Measurements from ENCODE around the gene GRIK2. TPM values are rescaled to one million over a fixed set of nuclear protein-coding genes. Genes with fewer than 3 reads are reported as not detected.

Gene GRIK2
- total RNA-seq, 4 donors from 2014 or later = 0.30 to 4.1 (median 1.3) TPM

DNA sequence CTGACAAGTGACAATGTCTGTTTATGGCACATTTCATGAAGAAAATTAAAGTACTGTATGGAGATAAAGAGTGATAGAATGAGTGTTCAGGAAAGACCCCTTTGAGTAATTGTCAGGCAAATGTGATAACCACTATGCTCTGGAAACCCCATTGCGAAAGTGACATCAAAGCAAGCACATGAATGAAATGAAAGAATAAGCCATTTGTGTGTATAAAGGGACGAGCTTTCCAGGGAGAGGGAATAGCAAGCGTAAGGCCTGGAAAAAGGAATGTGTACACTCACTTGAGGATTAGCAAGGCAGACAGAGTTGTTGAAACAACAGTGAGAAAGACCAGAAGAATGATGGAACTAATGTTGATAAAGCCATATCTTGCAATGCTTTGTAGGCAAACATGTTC is 490.0 kb downstream of the GRIK2 start:
- Histone ChIP-seq H3K4me1 (no peaks in the 10 kb centered on the region), H3K27me3 (no peaks in the 10 kb centered on the region), H3K9me3 (no peaks in the 10 kb centered on the region), H3K36me3 (no peaks in the 10 kb centered on the region), H3K27ac (no peak overlapping the region), H3K4me3 (no peak overlapping the region)
- no peak for TF ChIP-seq POLR2A (IDR thresholded peaks at IDR 0.05)
- TF ChIP-seq, protein P1, sequence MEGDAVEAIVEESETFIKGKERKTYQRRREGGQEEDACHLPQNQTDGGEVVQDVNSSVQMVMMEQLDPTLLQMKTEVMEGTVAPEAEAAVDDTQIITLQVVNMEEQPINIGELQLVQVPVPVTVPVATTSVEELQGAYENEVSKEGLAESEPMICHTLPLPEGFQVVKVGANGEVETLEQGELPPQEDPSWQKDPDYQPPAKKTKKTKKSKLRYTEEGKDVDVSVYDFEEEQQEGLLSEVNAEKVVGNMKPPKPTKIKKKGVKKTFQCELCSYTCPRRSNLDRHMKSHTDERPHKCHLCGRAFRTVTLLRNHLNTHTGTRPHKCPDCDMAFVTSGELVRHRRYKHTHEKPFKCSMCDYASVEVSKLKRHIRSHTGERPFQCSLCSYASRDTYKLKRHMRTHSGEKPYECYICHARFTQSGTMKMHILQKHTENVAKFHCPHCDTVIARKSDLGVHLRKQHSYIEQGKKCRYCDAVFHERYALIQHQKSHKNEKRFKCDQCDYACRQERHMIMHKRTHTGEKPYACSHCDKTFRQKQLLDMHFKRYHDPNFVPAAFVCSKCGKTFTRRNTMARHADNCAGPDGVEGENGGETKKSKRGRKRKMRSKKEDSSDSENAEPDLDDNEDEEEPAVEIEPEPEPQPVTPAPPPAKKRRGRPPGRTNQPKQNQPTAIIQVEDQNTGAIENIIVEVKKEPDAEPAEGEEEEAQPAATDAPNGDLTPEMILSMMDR (IDR thresholded peaks at IDR 0.05) = no peak
- TF ChIP-seq POLR2AphosphoS5 (IDR thresholded peaks at IDR 0.05) = no peak
- TF ChIP-seq EP300 (IDR thresholded peaks at IDR 0.05) = no peak
- DNase-seq (ENCODE audit: low spot score in 2 of 2) = no peak
- 90% methylated on average over 3 of the region's 3 CpGs for WGBS

DNA sequence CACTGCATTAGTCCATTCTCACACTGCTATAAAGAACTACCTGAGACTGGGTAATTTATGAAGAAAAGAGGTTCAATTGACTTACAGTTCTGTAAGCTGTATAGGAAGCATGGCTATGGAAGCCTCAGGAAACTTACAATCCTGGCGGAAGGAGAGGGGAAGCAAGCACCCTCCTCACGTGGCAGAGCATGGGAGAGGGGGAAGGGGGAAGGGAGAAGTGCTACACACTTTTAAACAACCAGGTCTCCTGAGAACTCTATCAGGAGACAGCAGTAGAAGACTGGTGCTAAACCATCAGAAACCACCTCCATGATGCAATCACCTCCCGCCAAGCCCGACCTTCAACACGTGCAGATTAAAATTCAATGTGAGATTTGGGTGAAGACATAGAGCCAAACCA is 494.0 kb downstream of the GRIK2 start:
- TF ChIP-seq EP300 (IDR thresholded peaks at IDR 0.05) (no peak), POLR2A (IDR thresholded peaks at IDR 0.05) (no peak), POLR2AphosphoS5 (IDR thresholded peaks at IDR 0.05) (no peak)
- TF ChIP-seq, protein P1 (IDR thresholded peaks at IDR 0.05) = no peak
- WGBS = 52% methylated on average over 5 of the region's 5 CpGs
- no peaks in the 10 kb centered on the region for H3K36me3 ChIP-seq

DNA sequence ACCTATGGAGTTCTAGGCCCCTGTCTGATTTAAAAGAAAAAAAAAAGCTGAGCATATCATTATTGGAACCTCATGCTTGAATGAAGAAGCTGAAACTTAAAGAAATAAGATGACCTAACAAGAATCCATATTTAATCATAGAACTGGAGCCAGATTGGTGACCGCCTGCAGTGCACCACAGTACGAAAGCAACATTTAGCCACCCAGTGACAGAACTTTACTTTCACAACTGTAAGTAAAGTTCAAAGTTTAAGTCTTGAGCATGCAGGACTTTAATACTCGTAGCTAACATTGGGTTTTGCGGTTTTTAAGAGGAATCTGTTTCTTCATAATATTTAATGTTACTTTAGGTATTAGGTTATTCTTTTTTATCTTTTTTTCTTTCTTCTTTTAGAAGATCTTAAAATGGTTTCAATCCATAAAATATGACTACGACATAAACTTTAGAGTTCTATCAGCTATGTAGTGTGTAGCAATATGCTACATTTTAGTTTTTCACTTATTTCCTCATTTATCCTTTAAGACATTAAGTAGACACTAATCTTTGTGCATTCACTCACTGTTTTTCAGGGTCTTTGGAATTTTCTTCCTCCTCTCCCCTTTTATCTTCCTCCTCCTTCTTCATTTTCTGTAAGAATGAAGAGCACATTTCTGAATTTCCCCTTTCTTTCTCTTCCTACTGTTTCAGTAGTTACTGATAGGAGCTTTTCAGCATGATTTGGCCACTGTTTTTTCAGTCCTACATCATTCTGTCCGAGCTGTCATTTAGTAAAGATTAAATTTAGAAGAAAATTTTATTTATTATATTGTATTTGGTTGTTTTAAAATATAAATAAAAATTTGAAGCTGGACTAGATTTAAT is 514.1 kb downstream of the GRIK2 start:
- no peaks in the 10 kb centered on the region for H3K9me3 ChIP-seq
- H3K36me3 ChIP-seq = no peaks in the 10 kb centered on the region
- no peak overlapping the region for H3K4me3 ChIP-seq
- TF ChIP-seq POLR2AphosphoS5 (IDR thresholded peaks at IDR 0.05) (no peak), POLR2A (IDR thresholded peaks at IDR 0.05) (no peak), EP300 (IDR thresholded peaks at IDR 0.05) (no peak)
- TF ChIP-seq, protein P1 (IDR thresholded peaks at IDR 0.05) = no peak
- 94% methylated on average over 6 of the region's 6 CpGs for WGBS
- H3K4me1 ChIP-seq = no peaks in the 10 kb centered on the region
- H3K27ac ChIP-seq = no peak overlapping the region
- DNase-seq (ENCODE audit: low spot score in 2 of 2) = no peak
- no peaks in the 10 kb centered on the region for H3K27me3 ChIP-seq

More for the DNA sequence above, 494.0 kb downstream of the GRIK2 start:
- no peaks in the 10 kb centered on the region for H3K27me3 ChIP-seq
- no peaks in the 10 kb centered on the region for H3K9me3 ChIP-seq
- no peak overlapping the region for H3K4me3 ChIP-seq
- no peaks in the 10 kb centered on the region for H3K4me1 ChIP-seq
- DNase-seq (ENCODE audit: low spot score in 2 of 2) = no peak
- no peak overlapping the region for H3K27ac ChIP-seq

DNA sequence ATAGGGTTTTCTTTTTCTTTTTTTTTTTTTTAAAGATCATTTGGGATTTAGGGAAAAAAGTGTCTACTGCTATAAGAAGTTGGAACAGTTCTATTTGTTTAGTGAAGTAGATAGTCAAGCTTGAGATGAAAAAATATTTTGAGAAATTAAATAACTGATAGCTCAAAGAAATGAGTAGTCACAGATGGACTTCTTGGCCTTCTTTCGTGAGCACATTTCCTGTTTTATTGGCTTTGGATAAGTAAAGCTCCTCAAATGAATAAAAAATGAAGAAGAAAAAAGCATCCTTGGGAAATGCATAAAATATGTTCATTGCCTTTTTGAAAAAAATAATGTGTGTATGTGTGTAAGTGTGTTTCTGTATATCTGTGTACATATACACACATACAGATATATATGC is 515.9 kb downstream of the GRIK2 start:
- Histone ChIP-seq H3K27ac (no peak overlapping the region), H3K4me1 (no peaks in the 10 kb centered on the region), H3K36me3 (no peaks in the 10 kb centered on the region), H3K9me3 (no peaks in the 10 kb centered on the region), H3K4me3 (no peak overlapping the region), H3K27me3 (no peaks in the 10 kb centered on the region)
- no peak for DNase-seq (ENCODE audit: low spot score in 2 of 2)
- TF ChIP-seq EP300 (IDR thresholded peaks at IDR 0.05) = no peak
- TF ChIP-seq, protein P1 (IDR thresholded peaks at IDR 0.05) = no peak
- TF ChIP-seq POLR2A (IDR thresholded peaks at IDR 0.05) = no peak
- no peak for TF ChIP-seq POLR2AphosphoS5 (IDR thresholded peaks at IDR 0.05)
- 51% methylated on average over 1 of the region's 1 CpG for WGBS

DNA sequence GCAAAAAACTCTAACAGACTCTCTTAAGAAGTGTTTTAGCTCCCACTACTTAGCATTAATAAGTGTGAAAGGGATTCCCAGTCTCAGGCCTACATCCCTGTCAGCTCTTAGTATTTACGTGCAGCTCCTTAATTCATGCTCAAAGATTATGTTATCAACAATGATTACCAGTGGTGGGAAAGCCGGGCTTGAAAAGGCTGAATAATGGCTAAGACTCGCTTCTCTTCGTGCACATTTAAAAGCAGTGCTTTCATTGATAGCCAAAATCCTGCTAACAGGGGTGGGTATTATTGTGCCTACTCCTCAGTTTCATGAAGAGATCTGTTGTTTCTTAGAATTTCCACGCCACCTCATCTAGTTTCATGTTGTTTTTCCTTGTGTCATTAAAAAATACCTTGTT is 518.8 kb downstream of the GRIK2 start:
- TF ChIP-seq POLR2A (IDR thresholded peaks at IDR 0.05) (no peak), POLR2AphosphoS5 (IDR thresholded peaks at IDR 0.05) (no peak), EP300 (IDR thresholded peaks at IDR 0.05) (no peak)
- TF ChIP-seq, protein P1 (IDR thresholded peaks at IDR 0.05) = no peak

More for the DNA sequence above, 518.8 kb downstream of the GRIK2 start:
- H3K9me3 ChIP-seq = no peaks in the 10 kb centered on the region
- H3K36me3 ChIP-seq = no peaks in the 10 kb centered on the region
- H3K27ac ChIP-seq = no peak overlapping the region
- H3K27me3 ChIP-seq = no peaks in the 10 kb centered on the region
- no peaks in the 10 kb centered on the region for H3K4me1 ChIP-seq
- DNase-seq (ENCODE audit: low spot score in 2 of 2) = no peak
- no peak overlapping the region for H3K4me3 ChIP-seq
- WGBS = 80% methylated on average over 5 of the region's 5 CpGs

Data from suprapubic skin (tissue), 4 donors.